Measurements from ENCODE around the gene TMEM253.

The TMEM253 gene

GRCh38 chr14:21095430-21096205, 5.2 kb upstream of the TMEM253 start:
- Histone ChIP-seq H3K9ac (peak overlapping the region; percentile 12; the same call in 1 of the 2 replicates), H3K36me3 (peaks cover 27% of the 10 kb centered on the region), H3K4me3 (no peak overlapping the region), H3K4me1 (peaks cover 80% of the 10 kb centered on the region), H3K9me3 (no peaks in the 10 kb centered on the region), H3K27me3 (no peaks in the 10 kb centered on the region), H3K4me2 (peak overlapping the region; percentile 86), H3K27ac (no peak overlapping the region), H4K20me1 (peaks cover 58% of the 10 kb centered on the region)
- no peak for TF ChIP-seq Cebpa-rat (IDR thresholded peaks at IDR 0.05)

GRCh38 chr14:21096438-21096837, 4.4 kb upstream of the TMEM253 start:
- Histone ChIP-seq H3K36me3 (peaks cover 19% of the 10 kb centered on the region), H3K27ac (no peak overlapping the region), H3K27me3 (no peaks in the 10 kb centered on the region), H3K4me3 (no peak overlapping the region), H3K4me1 (peaks cover 81% of the 10 kb centered on the region), H3K9ac (peak overlapping the region; percentile 12; the same call in 1 of the 2 replicates), H3K4me2 (peak overlapping the region; percentile 86), H4K20me1 (peaks cover 51% of the 10 kb centered on the region), H3K9me3 (no peaks in the 10 kb centered on the region)
- no peak for TF ChIP-seq Cebpa-rat (IDR thresholded peaks at IDR 0.05)

DNA sequence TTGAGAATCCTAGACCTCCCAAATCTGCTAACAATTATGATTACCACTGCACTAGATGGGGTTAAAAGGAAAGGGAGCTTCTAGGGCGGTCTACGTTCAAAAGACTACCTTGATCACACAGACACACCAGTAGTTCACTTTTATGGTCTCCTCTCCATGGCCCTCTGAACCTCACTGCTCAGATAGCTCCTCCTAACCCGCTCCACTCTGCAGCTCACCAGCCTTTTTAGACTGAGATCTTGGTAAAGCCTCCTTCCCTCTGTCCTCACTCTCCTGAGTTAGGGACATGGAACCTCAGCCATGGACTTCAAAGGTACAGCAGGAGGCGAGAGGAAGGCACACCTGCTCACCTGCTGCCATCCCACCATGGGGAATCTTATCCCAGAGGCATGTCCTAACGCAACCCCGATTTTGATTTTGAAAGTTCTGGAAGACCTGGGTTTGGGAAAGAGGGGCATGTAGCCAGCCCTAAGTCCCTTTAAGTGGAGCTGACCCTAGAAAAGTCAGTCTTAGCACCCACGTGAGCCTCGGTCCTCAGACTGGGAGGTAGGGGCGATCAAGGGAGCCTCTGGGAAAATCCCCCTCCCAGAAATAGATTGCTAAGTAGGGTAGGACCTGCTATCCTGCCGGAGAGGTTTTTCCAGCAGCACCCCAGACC, 3.8 kb upstream of the TMEM253 start:
- H3K4me2 ChIP-seq = peak overlapping the region; percentile 86
- no peak for TF ChIP-seq Cebpa-rat (IDR thresholded peaks at IDR 0.05)
- H4K20me1 ChIP-seq = peaks cover 44% of the 10 kb centered on the region
- no peaks in the 10 kb centered on the region for H3K27me3 ChIP-seq
- peaks cover 13% of the 10 kb centered on the region for H3K36me3 ChIP-seq
- peaks cover 80% of the 10 kb centered on the region for H3K4me1 ChIP-seq
- H3K9me3 ChIP-seq = no peaks in the 10 kb centered on the region
- H3K27ac ChIP-seq = peak overlapping the region; percentile 89
- peak overlapping the region; percentile 82 for H3K9ac ChIP-seq
- peak overlapping the region; percentile 67 for H3K4me3 ChIP-seq

GRCh38 chr14:21097636-21098075, 3.2 kb upstream of the TMEM253 start:
- TF ChIP-seq Cebpa-rat (IDR thresholded peaks at IDR 0.05) = no peak
- H3K9ac ChIP-seq = peak overlapping the region; percentile 82
- H3K4me3 ChIP-seq = peak overlapping the region; percentile 67
- no peaks in the 10 kb centered on the region for H3K27me3 ChIP-seq
- H3K4me2 ChIP-seq = peak overlapping the region; percentile 86
- H4K20me1 ChIP-seq = peaks cover 41% of the 10 kb centered on the region
- H3K27ac ChIP-seq = peak overlapping the region; percentile 89
- H3K9me3 ChIP-seq = no peaks in the 10 kb centered on the region
- peaks cover 80% of the 10 kb centered on the region for H3K4me1 ChIP-seq
- H3K36me3 ChIP-seq = peaks cover 9% of the 10 kb centered on the region

- TF ChIP-seq Cebpa-rat (IDR thresholded peaks at IDR 0.05) = no peak
- peaks cover 80% of the 10 kb centered on the region for H3K4me1 ChIP-seq
These were observed 2.6 kb upstream of the TMEM253 start, which contains the start of gene ZNF219 for GRCh38 chr14:21098076-21098891. ZNF219 (minus strand) TSS chr14:21098655; CDS start chr14:21093591, 5,064 bp downstream.

DNA sequence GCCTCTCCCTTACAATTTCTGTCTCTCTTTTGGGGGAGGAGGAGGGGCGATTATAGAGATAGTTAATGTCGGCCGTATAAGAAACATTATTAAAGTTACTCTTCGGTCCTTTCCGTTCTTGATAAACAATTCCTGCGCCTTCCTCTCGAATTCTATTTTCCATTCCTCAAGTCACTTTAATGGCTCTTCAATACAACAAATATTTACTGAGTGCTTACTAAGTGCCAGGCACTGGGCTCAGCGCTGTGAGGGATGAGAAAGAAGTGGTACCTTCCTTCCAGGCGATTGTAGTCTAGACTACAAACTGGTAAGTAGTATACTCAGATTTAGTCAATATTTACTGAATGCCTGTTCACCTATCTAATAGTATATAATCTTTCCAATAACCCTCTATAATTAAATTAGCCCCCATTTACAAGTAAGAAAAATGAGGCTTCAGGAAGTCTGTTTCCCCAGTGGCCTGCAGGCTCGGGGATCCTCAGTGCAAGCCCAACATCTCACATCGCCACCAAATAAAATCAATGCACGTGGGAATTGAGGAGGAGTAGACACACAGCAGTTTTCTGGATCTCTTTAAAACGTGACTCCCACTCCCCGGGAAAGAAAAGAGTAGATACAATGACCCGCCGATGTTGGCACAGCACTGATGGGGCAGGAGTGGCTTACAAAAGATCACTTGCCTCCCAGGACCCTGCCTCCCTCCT, 1.8 kb upstream of the TMEM253 start:
- H3K9ac ChIP-seq = peak overlapping the region; percentile 87
- H3K9me3 ChIP-seq = no peaks in the 10 kb centered on the region
- TF ChIP-seq Cebpa-rat (IDR thresholded peaks at IDR 0.05) = no peak
- peak overlapping the region; percentile 78 for H3K4me3 ChIP-seq
- peaks cover 27% of the 10 kb centered on the region for H4K20me1 ChIP-seq
- H3K4me1 ChIP-seq = peaks cover 74% of the 10 kb centered on the region
- H3K36me3 ChIP-seq = no peaks in the 10 kb centered on the region
- H3K27me3 ChIP-seq = no peaks in the 10 kb centered on the region
- H3K27ac ChIP-seq = peak overlapping the region; percentile 63
- H3K4me2 ChIP-seq = peak overlapping the region; percentile 86

More at GRCh38 chr14:21098076-21098891, 2.6 kb upstream of the TMEM253 start, which contains the start of gene ZNF219:
- Histone ChIP-seq H4K20me1 (peaks cover 35% of the 10 kb centered on the region), H3K9me3 (no peaks in the 10 kb centered on the region), H3K4me3 (peak within 1 kb of the TSS; percentile 78), H3K36me3 (peaks cover 3% of the 10 kb centered on the region), H3K4me2 (peak within 1 kb of the TSS; percentile 86), H3K27me3 (no peaks in the 10 kb centered on the region), H3K9ac (peak within 1 kb of the TSS; percentile 87), H3K27ac (peak within 1 kb of the TSS; percentile 89)

- Histone ChIP-seq H4K20me1 (peaks cover 22% of the 10 kb centered on the region), H3K27ac (peak overlapping the region; percentile 63; the same call in 1 of the 2 replicates), H3K4me2 (peak overlapping the region; percentile 86), H3K36me3 (no peaks in the 10 kb centered on the region), H3K4me1 (peaks cover 70% of the 10 kb centered on the region), H3K27me3 (no peaks in the 10 kb centered on the region), H3K9ac (peak overlapping the region; percentile 87), H3K9me3 (no peaks in the 10 kb centered on the region), H3K4me3 (peak overlapping the region; percentile 78)
- TF ChIP-seq Cebpa-rat (IDR thresholded peaks at IDR 0.05) = no peak
These were observed 1.3 kb upstream of the TMEM253 start for GRCh38 chr14:21099596-21099985.

- Histone ChIP-seq H3K4me1 (peaks cover 64% of the 10 kb centered on the region), H4K20me1 (peaks cover 2% of the 10 kb centered on the region; the same call in 1 of the 2 replicates), H3K9me3 (no peaks in the 10 kb centered on the region), H3K4me3 (no peak overlapping the region), H3K27ac (no peak overlapping the region), H3K27me3 (no peaks in the 10 kb centered on the region), H3K36me3 (no peaks in the 10 kb centered on the region), H3K4me2 (peak overlapping the region; percentile 83; the same call in 1 of the 2 replicates), H3K9ac (no peak overlapping the region)
- no peak for TF ChIP-seq Cebpa-rat (IDR thresholded peaks at IDR 0.05)
These were observed 1.0 kb downstream of the TMEM253 start for GRCh38 chr14:21101802-21102413.
